ENCODE data around the gene ELP4.

The ELP4 gene

DNA sequence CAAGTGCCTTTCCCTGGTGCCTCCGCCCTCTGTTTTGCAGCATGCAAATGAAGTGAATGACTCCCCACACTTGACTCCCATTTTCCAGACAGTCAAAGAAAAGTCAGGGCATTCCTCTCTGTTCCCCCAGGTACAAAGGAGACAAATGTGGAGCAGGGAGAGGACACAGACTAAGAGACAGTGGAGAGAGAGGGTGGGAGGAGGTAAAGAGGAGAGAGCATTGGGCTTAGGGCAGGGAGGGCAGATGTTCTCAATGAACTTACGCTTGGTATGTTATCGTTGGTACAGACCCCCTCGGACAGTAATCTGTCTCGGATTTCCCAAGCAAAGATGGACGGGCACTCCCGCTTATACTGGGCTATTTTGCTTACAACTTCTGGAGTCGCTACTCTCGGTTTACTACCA is 291.7 kb downstream of the ELP4 start:
- no peak for DNase-seq (ENCODE audit: low read depth)

- DNase-seq (ENCODE audit: low read depth) = no peak
These were observed 292.5 kb downstream of the ELP4 start for GRCh38 chr11:31802000-31802551.

GRCh38 chr11:31802609-31802989 is 293.0 kb downstream of the ELP4 start:
- DNase-seq (ENCODE audit: low read depth) = no peak

- DNase-seq (ENCODE audit: low read depth) = no peak
These were observed 293.6 kb downstream of the ELP4 start for GRCh38 chr11:31802990-31803812.

DNA sequence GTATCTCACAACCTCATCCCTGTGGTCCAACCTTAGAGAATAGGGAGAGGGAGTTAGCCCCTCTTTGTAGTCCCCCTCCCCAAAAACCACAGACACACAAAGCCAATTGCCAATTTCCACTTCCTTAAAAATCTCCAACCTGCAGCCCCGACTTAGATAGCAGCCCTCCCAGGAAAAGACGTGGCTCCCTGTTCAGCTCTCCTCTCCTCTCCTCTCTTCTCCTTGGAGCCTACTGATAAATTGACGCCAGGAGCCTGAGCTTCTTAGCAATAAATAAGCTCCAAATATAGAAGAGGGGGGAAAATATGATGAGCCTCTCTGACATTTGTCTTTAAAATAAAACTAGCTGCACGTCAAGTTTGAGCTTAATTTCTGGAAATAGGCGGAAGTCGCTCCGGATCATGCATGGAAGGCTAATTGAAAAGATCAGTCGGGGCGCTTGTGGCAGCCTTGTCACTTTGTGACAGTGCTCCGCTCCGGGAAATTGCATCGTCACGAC is 294.3 kb downstream of the ELP4 start:
- DNase-seq (ENCODE audit: low read depth) = no peak

DNA sequence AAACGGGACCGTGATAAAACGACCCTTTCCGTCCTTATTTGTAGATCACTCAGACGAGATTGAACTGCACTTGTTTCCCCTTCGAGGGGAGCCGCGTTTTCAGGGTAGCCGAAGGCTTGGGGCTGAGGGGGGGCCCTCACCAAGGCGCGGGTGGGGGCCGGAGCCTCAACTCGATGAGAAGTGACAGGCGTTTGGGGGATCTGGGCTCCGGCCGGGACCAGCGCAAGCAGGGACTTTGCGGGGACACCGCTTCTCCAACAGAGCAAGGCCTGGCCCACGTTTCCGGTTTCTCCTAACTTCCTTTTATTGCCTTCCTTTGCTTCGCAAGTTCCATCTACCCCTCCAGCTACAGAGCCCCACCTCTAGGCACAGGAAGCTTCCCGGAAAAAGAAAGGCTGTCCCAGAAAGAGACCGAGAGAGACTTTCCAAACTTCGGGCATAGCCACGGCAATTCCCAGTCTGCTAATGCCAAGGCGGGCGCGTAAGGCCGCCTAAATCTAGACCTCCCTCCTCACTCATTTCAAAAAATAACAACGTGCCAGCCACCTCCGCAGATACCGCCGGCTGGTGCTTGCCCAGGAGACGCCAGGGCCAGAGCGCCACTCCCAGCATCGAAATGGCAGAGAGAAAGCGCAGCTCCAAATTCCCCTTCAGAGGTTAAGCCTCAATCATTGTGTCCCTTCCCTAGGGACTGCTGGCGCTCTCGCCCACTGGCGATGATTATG is 294.9 kb downstream of the ELP4 start:
- DNase-seq (ENCODE audit: low read depth) = no peak

GRCh38 chr11:31805037-31805628 is 295.6 kb downstream of the ELP4 start:
- DNase-seq (ENCODE audit: low read depth) = no peak

DNA sequence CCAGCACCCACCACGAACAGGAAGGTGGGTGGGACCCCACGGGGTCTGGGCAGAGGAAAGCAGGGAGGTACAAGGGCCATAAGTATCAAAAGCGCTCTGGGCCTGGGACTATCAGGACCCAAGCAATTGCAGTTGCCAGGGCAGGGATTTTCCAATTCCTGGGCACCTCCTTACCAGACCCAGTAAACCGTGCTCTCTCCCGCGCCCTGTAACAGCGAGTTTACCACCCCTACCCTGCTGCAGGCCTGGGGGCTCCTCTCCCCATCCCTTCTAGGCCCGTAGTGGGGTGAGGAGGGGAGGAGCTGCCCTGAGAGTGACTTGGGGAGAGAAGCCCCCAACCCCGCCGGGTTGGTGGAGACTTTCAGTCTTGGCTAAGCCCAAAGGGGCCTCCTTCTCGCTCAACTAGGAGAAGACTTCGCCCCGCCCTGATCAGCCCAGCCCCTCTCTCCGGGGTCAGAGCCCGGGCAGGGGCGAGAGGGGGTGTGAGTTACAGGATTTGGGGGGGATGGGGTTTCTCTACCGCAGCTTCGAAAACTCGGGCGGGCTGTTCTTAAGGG is 296.1 kb downstream of the ELP4 start:
- no peak for DNase-seq (ENCODE audit: low read depth)

- no peak for DNase-seq (ENCODE audit: low read depth)
These were observed 296.8 kb downstream of the ELP4 start for GRCh38 chr11:31806186-31806927.

DNA sequence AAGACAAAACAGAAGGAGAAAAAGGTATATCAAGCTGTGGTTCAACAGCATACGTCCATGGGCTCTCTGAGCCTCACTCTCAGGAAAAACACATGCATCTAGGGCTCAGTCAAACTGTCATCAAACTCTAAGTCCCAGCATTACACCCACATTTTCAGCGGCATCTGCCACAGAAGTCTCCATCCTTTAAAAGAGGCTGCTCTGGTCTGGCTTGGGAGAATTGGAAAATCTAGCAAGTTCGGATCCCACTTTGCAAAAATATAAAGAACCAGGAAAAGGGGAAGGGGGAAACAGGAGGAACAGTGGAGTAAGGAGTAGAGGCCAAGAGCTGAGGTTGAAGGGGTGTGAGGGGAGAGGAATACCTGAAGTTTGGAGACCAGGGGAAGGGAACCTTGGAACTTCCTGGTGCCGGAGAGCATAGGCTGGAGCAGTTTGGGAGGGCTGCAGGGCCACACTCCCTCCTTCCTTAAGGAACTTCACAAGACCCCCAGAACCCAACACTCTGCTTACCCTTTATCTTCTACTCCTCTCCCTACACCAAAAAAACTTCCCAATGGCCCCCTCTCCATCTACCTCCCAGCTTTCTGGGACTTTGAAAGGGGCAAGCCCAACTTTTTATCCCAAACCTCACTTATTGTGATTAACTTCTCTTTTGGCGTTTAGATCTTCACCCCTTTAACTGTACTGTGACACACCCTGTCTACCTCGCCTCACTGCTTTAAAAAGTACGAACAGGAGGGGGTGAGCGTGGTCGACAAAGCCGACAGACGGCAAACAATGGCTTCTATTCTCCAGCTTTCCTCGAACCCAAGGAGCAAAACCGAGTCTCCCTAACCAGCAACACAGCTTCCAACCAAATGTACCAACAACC is 297.6 kb downstream of the ELP4 start:
- no peak for DNase-seq (ENCODE audit: low read depth)

DNA sequence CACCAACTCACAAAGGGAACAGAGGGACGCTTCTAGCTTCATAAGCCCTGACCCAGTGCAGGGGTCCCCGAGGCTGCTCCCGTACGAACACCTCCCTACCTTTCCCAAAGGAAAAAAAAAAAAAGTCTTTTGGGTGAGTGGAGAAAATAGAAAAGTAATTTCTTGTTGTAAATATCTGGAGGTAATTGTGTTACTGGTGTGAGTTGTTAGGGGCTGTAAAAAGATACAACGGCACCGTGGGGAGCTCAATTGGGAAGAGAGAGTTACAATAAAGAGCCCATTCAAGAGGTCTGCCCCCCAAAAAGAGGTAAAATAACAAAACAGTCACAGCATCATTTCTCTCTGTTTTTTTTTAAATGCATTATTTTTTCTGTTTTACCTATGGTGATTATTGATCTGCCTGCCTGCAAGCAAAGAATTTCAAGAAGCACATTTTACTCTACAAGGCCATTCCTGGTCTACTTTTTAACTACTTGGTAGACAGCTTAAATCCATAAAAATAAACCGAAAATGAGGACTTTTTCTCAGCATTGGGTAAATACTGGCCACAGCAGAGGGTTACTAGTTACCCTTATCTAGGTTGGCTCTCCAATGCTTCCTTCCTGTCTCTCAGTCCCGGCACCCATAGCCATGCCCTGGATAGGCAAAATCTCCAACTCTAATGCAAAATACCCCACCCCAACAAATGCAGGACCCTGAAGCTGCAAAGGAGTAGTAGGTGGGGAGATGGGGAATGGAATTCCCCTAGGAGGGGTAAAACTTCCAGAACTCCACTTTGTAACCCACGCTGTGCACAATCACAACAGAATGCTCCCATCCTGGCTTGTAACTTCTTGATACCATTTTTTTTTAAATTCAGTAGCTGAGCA is 298.5 kb downstream of the ELP4 start:
- no peak for DNase-seq (ENCODE audit: low read depth)

DNA sequence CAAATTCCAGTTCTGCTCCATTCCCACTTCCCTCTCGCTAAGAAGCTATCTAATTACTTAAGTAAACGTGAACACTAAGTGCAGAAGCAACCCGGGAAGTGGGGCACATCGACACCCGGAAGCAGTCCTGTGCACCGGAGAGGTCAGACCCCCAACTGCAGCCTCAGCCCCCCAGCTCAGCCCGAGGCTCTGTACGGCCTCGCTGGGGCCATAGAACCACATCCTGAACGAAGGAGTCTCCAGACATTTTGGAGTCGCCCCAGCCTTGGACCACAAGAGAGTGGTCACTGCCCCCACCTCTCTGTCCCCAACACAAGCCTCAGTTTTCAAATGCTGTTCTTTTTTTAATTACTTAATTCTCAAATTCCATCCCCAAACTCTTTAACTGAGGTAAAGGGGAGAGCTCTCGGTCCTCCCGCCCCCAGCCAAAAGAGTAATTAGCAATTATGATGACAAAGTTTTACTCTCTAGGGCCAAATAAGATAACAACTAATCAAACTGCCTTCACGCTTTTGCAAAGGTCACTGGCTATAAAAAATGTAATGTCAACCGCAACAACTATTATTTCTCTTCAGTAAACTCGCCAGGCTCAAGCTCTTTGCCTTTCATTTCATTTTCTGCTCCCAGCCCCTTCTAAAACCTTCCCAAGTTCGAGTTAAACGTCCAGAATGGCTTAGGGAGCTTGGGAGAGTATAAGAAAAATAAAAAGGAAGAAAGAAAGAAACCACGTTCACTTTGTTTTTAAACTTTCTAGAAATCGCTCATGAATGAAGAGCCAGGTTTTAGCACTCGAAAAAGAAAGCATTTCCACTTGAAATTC is 299.4 kb downstream of the ELP4 start:
- DNase-seq (ENCODE audit: low read depth) = no peak

DNA sequence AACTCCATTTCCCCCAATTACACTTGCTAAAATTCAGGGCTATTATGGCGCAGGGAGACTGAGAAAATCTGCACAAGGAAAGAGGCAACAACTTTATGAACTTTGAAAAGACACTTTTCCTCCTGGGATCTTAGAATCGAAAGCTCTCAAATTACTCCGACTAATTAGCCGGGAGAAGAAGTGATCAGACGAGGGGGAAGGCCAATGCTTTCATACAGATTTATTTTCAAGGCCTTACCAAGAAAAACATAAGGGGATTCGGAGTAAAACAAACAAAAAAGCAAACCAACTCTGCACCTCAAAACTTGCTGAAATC is 299.9 kb downstream of the ELP4 start:
- DNase-seq (ENCODE audit: low read depth) = no peak

DNA sequence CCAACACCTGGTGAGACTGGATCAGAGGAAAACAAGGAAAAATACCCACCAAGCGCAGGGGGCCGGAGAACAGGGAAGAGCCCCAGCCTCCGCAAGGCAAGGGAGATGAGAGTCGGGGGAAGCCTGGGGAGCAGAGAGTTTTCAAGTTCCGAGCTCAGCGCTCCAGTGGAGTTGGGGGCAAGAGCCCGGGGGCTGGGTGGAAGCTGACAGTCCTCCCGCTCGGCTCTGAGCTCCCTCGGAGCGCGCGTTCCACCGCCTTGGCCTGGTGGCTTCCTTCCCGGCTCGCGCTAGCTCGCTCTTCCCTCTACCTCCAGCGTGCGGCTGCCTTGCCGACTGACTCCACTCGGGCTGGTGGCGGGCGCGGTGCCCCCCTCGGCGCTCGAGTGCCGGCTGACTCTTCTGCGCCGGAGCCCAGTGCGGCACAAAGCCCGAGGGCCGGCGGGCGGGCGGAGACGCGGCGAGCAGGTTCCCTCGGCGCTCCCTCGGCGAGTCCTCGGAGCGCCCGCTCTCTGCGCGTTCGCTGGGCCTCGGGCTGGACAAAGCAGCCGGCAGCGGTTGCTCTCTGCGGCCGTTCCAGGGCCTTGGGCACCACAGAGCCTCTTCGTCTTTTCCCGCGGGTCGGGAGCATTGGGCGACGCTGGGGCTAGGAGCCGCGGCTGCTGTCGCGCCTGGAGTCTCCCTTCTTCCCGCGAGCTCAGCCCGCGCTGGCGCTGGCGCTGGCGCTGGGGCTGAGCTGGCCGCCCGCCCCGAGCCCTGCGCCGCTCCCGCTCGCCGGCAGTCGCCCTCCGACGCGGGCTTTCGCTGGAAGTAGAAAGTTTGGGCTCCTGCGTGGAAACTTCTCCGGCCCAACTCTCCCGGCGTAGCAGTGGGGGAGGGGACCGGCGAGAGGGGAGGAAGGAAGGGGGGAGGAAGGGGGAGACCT is 300.6 kb downstream of the ELP4 start:
- DNase-seq (ENCODE audit: low read depth) = no peak

- DNase-seq (ENCODE audit: low read depth) = no peak
These were observed 301.4 kb downstream of the ELP4 start, which contains the start of gene PAX6 for GRCh38 chr11:31810779-31811647. PAX6 (minus strand) TSS chr11:31811322; CDS start chr11:31806411, 4,911 bp downstream.
